Measurements from ENCODE around the gene CENPX. TPM values are rescaled to one million over a fixed set of nuclear protein-coding genes. Genes with fewer than 3 reads are reported as not detected.

CENPX gene
- total RNA-seq, 1 experiment from 2014 or later = 88.7 TPM

GRCh38 chr17:82055023-82055964, 32.6 kb upstream of the CENPX start:
- DNase-seq (ENCODE audit: low spot score) = no peak

DNA sequence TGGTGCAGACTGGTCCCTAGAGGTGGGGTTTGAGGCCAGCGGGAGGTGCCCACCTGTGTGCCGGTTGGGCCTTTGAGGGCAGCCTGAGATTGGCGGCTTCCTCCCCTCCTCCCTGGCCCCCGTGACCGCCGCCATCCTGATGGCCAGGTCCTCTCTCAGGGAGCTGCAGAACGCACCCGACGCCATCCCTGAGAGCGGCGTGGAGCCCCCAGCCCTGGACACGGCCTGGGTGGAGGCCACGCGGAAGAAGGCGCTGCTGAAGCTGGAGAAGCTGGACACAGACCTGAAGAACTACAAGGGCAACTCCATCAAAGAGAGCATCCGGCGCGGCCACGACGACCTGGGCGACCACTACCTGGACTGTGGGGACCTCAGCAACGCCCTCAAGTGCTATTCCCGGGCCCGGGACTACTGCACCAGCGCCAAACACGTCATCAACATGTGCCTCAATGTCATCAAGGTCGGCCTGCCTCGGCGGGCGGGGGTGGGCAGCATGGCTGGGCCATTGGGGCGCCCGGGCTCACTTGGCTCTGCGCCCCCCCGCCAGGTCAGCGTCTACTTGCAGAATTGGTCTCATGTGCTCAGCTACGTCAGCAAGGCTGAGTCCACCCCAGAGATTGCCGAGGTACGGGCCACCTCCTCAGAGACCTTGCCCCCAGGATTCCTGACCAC, 31.8 kb upstream of the CENPX start:
- no peak for DNase-seq (ENCODE audit: low spot score)

- DNase-seq (ENCODE audit: low spot score) = no peak
Measured at GRCh38 chr17:82053556-82054263, 31.0 kb upstream of the CENPX start.

DNA sequence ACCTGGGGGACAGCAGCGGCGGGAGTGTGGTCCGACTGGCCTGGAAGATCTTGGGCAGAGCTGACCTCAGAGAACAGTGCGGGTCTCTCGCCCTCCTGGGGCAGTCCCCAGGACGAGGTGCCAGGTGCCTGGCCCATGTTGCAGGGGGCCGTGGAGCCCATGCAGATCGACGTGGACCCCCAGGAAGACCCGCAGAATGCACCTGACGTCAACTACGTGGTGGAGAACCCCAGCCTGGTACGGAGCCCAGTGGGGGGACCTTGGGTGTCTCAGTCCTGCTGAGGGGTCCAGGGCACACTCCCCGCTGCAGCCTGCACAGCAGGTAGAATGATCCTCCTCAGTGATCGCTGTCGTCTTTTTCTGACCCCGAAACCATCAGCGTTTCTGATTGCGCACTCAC, 30.5 kb upstream of the CENPX start:
- DNase-seq (ENCODE audit: low spot score) = no peak

DNA sequence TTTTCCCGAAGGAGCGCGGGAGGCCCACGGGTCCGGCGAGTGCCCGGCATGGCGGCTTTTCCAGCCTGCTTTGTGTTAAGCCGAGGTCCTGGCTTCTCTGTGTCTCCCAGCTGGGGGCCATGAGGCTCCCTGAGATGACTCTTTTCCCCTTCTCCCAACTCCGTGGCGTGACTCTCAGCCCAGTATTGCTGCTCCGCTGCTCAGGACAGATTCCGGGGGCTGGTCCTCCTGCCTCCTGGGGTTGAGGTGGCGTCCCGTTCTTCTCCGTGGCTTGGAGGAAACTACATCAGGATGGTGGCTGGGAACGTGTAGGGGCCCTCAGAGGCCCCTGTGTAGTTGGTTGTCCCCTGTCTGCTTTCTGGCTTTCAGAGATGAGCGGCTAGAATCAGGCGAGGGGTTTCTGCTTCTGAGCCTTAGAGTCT, 30.0 kb upstream of the CENPX start:
- DNase-seq (ENCODE audit: low spot score) = no peak

- DNase-seq (ENCODE audit: low spot score) = no peak
Measured at GRCh38 chr17:82051776-82052637, 29.3 kb upstream of the CENPX start, which contains the start of the genes GPS1 and RFNG. TSS of gene GPS1 (plus strand) at chr17:82051898. CDS start at chr17:82051932, 34 bp downstream. TSS of gene RFNG (minus strand) at chr17:82051811. CDS start at chr17:82051766, 45 bp downstream.

- DNase-seq (ENCODE audit: low spot score) = no peak
Measured at GRCh38 chr17:82050761-82051641, 28.3 kb upstream of the CENPX start.

DNA sequence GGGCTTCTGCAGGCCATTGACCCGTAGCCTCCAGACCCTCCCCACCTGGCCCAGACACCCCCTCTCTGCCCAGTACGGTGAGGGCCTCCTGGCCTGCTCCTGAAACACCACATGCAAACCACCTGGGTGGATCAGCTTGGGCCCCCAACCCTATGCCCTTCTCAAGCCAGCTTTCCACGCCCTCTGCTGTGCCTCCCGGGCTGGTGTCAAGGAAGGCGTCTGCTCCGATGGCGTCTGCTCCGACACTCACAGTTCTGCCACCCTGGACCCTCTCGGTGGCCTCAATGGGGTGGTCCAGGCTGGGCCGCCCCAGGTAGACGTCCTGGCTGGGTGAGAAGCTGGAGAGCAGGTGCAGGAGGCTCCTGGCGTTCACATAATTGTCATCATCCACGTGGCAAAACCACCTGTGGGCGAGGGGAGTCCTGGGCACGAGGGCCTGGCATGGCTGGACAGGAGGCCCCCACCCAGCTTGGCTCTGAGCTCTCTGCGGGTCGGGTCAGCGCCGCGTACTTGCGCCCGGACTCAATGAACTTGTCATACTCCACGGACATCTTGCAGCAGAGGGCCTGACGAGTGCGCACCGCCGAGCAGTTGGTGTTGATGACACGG, 27.6 kb upstream of the CENPX start:
- no peak for DNase-seq (ENCODE audit: low spot score)

GRCh38 chr17:82049521-82049971, 26.9 kb upstream of the CENPX start:
- no peak for DNase-seq (ENCODE audit: low spot score)

- no peak for DNase-seq (ENCODE audit: low spot score)
Measured at GRCh38 chr17:82049106-82049505, 26.4 kb upstream of the CENPX start.

DNA sequence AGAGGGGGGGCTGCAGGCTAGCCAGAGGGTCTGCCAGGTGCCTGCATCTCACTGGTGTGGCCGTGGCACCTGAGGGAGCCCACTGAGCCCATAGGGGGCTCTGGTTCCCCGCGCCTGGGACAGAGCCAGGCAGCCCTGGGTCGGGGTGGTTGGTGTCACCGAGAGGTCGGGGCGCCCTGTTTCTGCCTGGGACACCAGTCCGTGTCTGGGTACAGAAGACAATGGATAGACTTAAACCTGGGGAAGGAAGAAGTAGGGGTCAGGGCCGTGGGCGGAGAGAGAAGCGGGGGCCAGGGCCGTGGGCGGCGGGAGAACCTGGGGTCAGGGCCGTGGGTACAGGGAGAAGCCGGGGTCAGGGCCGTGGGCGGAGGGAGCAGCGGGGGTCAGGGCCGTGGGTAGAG, 25.9 kb upstream of the CENPX start:
- no peak for DNase-seq (ENCODE audit: low spot score)

GRCh38 chr17:82047914-82048570, 25.4 kb upstream of the CENPX start:
- DNase-seq (ENCODE audit: low spot score) = no peak

GRCh38 chr17:82047379-82047778, 24.7 kb upstream of the CENPX start:
- DNase-seq (ENCODE audit: low spot score) = no peak

GRCh38 chr17:82046903-82047302, 24.2 kb upstream of the CENPX start:
- no peak for DNase-seq (ENCODE audit: low spot score)

DNA sequence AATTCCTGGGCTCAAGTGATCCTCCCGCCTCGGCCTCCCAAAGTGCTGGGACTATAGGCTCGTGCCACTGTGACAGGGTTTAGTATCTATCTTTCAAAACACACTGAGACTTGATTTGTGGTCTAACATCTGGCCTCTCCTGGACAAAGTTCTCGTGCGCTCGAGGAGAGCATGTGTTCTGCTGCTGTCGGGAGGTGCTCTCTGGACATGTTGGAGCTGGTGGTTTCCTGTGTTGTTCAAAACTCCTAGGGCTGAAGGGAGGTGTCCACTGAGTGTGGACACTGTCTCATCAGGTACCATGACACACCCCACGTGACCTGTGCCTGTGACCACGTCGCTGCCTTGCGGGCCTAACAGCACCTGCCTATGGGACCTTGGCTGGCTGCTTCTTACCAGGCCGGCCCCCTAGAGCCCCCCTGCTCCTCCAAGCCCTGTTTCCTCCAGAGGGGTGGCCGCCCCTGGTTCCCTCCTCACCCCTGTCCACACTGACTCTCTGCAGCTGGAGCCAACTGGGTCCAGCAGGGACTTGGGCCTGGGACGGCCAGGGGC, 23.3 kb upstream of the CENPX start:
- no peak for DNase-seq (ENCODE audit: low spot score)

- no peak for DNase-seq (ENCODE audit: low spot score)
Measured at GRCh38 chr17:82043507-82043906, 20.8 kb upstream of the CENPX start.

DNA sequence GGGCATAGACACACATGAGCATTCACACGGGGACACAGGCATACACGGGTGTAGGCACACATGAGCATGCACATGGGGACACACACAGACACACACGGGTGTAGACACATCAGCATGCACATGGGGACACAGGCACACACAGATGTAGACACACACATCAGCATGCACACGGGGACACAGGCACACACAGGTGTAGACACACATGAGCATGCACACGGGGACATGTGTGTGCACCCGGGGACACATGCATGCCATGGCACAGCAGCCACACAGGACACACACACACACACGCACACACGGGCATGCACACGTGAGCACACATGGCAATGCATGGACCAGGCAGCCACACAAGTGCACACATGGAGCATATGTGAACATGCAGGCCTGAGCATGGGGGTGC, 20.0 kb upstream of the CENPX start:
- no peak for DNase-seq (ENCODE audit: low spot score)

DNA sequence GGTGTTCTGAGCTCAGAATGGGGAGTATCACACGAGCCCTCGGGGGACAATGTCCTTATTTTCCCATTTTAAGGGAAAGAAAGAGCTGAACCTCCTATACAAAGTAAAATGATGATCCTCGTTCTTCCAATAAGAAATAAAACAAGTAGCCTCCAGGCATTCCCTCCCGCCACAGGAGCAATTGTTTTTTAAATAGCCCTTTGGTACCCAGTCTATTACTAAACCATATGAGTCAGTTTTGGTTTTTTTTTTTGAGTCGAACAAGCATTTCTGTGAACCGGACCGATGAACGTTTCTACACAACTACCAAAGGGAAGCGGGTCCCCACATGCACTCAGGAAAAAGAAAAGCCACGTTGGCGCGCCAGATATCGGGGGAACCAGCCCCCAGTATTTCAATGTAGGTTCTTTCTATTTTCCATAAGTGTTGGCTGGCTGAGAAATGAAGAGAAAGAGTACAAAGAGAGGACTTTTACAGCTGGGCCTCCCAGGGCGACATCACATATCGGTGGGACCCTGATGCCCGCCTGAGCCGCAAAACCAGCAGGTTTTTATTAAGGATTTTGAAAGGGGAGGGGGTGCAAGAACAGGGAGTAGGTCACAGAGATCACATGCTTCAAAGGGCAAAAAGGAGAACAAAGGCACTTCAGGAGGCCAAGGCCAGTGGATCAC, 18.6 kb upstream of the CENPX start:
- no peak for DNase-seq (ENCODE audit: low spot score)

Measured in H4 (cell line).